Neural cell (in vitro differentiated cells): ENCODE data around the gene CD68. TPM values are rescaled to one million over a fixed set of nuclear protein-coding genes. Genes with fewer than 3 reads are reported as not detected.

Experiments used
- H2AFZ ChIP-seq: fragments of 200-600, 300-800 bp; sonication (generic), shearing (Covaris generic); 2 replicates; pipeline ENCODE4 v1.6.0; 2014; ENCODE audit warnings: low read depth, mild to moderate bottlenecking, antibody characterized with exemption, low read length, moderate library complexity
- H3F3A ChIP-seq: fragments of 200-600 bp; shearing (Covaris generic); 2 replicates; pipeline ENCODE4 v1.6.1; 2016; ENCODE audit warnings: mild to moderate bottlenecking, moderate library complexity, mixed read lengths, antibody characterized with exemption, low read length; ENCODE audit not compliant: insufficient read depth, poor library complexity, severe bottlenecking
- H3K27ac ChIP-seq: fragments of 200-600, 300-800 bp; sonication (generic), shearing (Covaris generic); 2 replicates; pipeline ENCODE4 v1.5.1; 2014; ENCODE audit warnings: mild to moderate bottlenecking, low read length, moderate library complexity
- H3K27me3 ChIP-seq: fragments of 300-800, 200-600 bp; sonication (generic), shearing (Covaris generic); 2 replicates; pipeline ENCODE4 v1.6.0; 2014; ENCODE audit warnings: mild to moderate bottlenecking, low read depth, low read length, moderate library complexity; ENCODE audit not compliant: insufficient read depth
- H3K36me3 ChIP-seq: fragments of 300-800, 200-600 bp; sonication (generic), shearing (Covaris generic); 2 replicates; pipeline ENCODE4 v1.5.1; 2014; ENCODE audit warnings: mild to moderate bottlenecking, antibody characterized with exemption, low read length, moderate library complexity; ENCODE audit not compliant: insufficient read depth
- H3K4me2 ChIP-seq: fragments of 300-800, 200-600 bp; sonication (generic), shearing (Covaris generic); 2 replicates; pipeline ENCODE4 v1.6.0; 2014; ENCODE audit warnings: mild to moderate bottlenecking, low read length
- H3K4me3 ChIP-seq: fragments of 300-800, 200-600 bp; sonication (generic), shearing (Covaris generic); 2 replicates; pipeline ENCODE4 v1.5.1; 2014; ENCODE audit warnings: mild to moderate bottlenecking, low read length, moderate library complexity
- H3K79me2 ChIP-seq: fragments of 200-600 bp; shearing (Covaris generic); replicated peaks from 2 replicates; pipeline ENCODE4 v1.6.0; 2014; ENCODE audit warnings: mild to moderate bottlenecking, low read length, moderate library complexity; ENCODE audit not compliant: insufficient read depth
- H3K9ac ChIP-seq: fragments of 300-800, 200-600 bp; sonication (generic), shearing (Covaris generic); 2 replicates; pipeline ENCODE4 v1.6.1; 2016; ENCODE audit warnings: mild to moderate bottlenecking, low read length, mixed read lengths
- H3K9me2 ChIP-seq: fragments of 200-600 bp; shearing (Covaris generic); 2 replicates; pipeline ENCODE4 v1.6.1; 2016; ENCODE audit warnings: mild to moderate bottlenecking, low read length, mixed read lengths; ENCODE audit not compliant: insufficient read depth
- H3K9me3 ChIP-seq: fragments of 200-600, 300-800 bp; sonication (generic), shearing (Covaris generic); 2 replicates; pipeline ENCODE4 v1.6.1; 2016; ENCODE audit warnings: mild to moderate bottlenecking, mixed run types, low read length, moderate library complexity, mixed read lengths
- H4K20me1 ChIP-seq: fragments of 200-600 bp; shearing (Covaris generic); 2 replicates; pipeline ENCODE4 v1.6.1; 2016; ENCODE audit warnings: mild to moderate bottlenecking, mixed run types; ENCODE audit not compliant: insufficient read depth
- EP300 ChIP-seq: fragments of 450-650 bp; conservative IDR thresholded peaks from 2 replicates; pipeline ENCODE4 v1.6.1; 2014; ENCODE audit warnings: antibody characterized with exemption, mild to moderate bottlenecking, moderate library complexity; ENCODE audit not compliant: poor library complexity, severe bottlenecking
- EZH2 ChIP-seq: fragments of 200-600, 300-800 bp; shearing (Covaris generic), sonication (generic); IDR thresholded peaks from 2 replicates; pipeline ENCODE4 v1.6.1; 2014; ENCODE audit warnings: antibody characterized with exemption, low read length, borderline replicate concordance, mild to moderate bottlenecking; ENCODE audit not compliant: insufficient read depth, poor library complexity, severe bottlenecking
- MXI1 ChIP-seq: fragments of 450-650 bp; conservative IDR thresholded peaks from 2 replicates; pipeline ENCODE4 v1.6.1; 2014; ENCODE audit warnings: antibody characterized with exemption, mild to moderate bottlenecking; ENCODE audit not compliant: poor library complexity, severe bottlenecking
- POLR2AphosphoS5 ChIP-seq: IDR thresholded peaks from 2 replicates; pipeline ENCODE4 v1.6.1; 2012
- RAD21 ChIP-seq: fragments of 450-650 bp; conservative IDR thresholded peaks from 2 replicates; pipeline ENCODE4 v1.6.1; 2014; ENCODE audit warnings: antibody characterized with exemption, mild to moderate bottlenecking, moderate library complexity
- SMC3 ChIP-seq: fragments of 450-650 bp; conservative IDR thresholded peaks from 2 replicates; pipeline ENCODE4 v1.6.1; 2014; ENCODE audit warnings: antibody characterized with exemption, mild to moderate bottlenecking, moderate library complexity; ENCODE audit not compliant: poor library complexity
- TAF1 ChIP-seq: IDR thresholded peaks from 2 replicates; pipeline ENCODE4 v1.6.1; 2012; ENCODE audit warnings: low read depth
- polyA plus RNA-seq: library from polyadenylated mRNA; depleted of rRNA; stranded (reverse); fragments of >200 nt; gene quantifications from 2 replicates; pipeline ENCODE4 v1.2.3, GENCODE V29; 2014
- TF ChIP-seq, protein P1 (sequence below): fragments of 450-650 bp; IDR thresholded peaks from 2 replicates; pipeline ENCODE4 v1.5.1; 2014; ENCODE audit warnings: antibody characterized with exemption, mild to moderate bottlenecking, moderate library complexity; ENCODE audit not compliant: poor library complexity, severe bottlenecking
- TF ChIP-seq, protein P2 (sequence below): IDR thresholded peaks from 2 replicates; pipeline ENCODE4 v1.6.1; 2012; ENCODE audit warnings: borderline replicate concordance

Gene CD68
- polyA plus RNA-seq, 1 donor from 2014 or later = not detected

DNA sequence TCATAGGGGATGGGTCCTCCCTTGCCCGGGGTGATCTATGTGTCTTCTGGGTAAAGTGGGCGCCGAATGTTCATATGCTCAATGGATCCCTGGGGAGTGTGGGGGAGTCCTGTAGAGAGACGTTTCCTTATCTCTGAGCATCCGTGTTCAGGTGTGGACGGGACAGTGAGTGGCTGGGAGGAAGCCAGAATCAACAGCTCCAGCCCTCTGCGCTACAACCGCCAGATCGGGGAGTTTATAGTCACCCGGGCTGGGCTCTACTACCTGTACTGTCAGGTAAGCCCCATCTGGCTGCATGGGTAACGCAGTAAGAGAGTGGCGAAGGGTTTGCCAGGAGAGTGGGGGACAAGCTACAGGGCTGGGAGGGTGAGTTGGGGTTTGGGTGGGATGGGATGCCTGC is 22.8 kb upstream of the CD68 start:
- Histone ChIP-seq H3K9me3 (no peaks in the 10 kb centered on the region), H3K36me3 (no peaks in the 10 kb centered on the region), H3K27ac (no peak overlapping the region), H4K20me1 (no peaks in the 10 kb centered on the region), H3K4me3 (no peak overlapping the region), H3F3A (no peaks in the 10 kb centered on the region), H3K79me2 (no peaks in the 10 kb centered on the region), H3K4me2 (no peak overlapping the region), H3K27me3 (no peaks in the 10 kb centered on the region), H3K9me2 (no peaks in the 10 kb centered on the region), H3K9ac (no peak overlapping the region), H2AFZ (no peak overlapping the region)
- TF ChIP-seq POLR2AphosphoS5 = no peak
- TF ChIP-seq MXI1 = no peak
- TF ChIP-seq, protein P1, sequence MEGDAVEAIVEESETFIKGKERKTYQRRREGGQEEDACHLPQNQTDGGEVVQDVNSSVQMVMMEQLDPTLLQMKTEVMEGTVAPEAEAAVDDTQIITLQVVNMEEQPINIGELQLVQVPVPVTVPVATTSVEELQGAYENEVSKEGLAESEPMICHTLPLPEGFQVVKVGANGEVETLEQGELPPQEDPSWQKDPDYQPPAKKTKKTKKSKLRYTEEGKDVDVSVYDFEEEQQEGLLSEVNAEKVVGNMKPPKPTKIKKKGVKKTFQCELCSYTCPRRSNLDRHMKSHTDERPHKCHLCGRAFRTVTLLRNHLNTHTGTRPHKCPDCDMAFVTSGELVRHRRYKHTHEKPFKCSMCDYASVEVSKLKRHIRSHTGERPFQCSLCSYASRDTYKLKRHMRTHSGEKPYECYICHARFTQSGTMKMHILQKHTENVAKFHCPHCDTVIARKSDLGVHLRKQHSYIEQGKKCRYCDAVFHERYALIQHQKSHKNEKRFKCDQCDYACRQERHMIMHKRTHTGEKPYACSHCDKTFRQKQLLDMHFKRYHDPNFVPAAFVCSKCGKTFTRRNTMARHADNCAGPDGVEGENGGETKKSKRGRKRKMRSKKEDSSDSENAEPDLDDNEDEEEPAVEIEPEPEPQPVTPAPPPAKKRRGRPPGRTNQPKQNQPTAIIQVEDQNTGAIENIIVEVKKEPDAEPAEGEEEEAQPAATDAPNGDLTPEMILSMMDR = no peak
- no peak for TF ChIP-seq RAD21
- TF ChIP-seq EZH2 = no peak
- TF ChIP-seq EP300 = no peak
- TF ChIP-seq, protein P2, sequence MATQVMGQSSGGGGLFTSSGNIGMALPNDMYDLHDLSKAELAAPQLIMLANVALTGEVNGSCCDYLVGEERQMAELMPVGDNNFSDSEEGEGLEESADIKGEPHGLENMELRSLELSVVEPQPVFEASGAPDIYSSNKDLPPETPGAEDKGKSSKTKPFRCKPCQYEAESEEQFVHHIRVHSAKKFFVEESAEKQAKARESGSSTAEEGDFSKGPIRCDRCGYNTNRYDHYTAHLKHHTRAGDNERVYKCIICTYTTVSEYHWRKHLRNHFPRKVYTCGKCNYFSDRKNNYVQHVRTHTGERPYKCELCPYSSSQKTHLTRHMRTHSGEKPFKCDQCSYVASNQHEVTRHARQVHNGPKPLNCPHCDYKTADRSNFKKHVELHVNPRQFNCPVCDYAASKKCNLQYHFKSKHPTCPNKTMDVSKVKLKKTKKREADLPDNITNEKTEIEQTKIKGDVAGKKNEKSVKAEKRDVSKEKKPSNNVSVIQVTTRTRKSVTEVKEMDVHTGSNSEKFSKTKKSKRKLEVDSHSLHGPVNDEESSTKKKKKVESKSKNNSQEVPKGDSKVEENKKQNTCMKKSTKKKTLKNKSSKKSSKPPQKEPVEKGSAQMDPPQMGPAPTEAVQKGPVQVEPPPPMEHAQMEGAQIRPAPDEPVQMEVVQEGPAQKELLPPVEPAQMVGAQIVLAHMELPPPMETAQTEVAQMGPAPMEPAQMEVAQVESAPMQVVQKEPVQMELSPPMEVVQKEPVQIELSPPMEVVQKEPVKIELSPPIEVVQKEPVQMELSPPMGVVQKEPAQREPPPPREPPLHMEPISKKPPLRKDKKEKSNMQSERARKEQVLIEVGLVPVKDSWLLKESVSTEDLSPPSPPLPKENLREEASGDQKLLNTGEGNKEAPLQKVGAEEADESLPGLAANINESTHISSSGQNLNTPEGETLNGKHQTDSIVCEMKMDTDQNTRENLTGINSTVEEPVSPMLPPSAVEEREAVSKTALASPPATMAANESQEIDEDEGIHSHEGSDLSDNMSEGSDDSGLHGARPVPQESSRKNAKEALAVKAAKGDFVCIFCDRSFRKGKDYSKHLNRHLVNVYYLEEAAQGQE = no peak
- TF ChIP-seq TAF1 = no peak
- TF ChIP-seq SMC3 = no peak

DNA sequence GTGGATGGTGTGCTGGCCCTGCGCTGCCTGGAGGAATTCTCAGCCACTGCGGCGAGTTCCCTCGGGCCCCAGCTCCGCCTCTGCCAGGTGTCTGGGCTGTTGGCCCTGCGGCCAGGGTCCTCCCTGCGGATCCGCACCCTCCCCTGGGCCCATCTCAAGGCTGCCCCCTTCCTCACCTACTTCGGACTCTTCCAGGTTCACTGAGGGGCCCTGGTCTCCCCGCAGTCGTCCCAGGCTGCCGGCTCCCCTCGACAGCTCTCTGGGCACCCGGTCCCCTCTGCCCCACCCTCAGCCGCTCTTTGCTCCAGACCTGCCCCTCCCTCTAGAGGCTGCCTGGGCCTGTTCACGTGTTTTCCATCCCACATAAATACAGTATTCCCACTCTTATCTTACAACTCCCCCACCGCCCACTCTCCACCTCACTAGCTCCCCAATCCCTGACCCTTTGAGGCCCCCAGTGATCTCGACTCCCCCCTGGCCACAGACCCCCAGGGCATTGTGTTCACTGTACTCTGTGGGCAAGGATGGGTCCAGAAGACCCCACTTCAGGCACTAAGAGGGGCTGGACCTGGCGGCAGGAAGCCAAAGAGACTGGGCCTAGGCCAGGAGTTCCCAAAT is 22.2 kb upstream of the CD68 start:
- no peak overlapping the region for H3K4me2 ChIP-seq
- no peak overlapping the region for H3K27ac ChIP-seq
- H3K9ac ChIP-seq = no peak overlapping the region
- no peak for TF ChIP-seq EZH2
- TF ChIP-seq TAF1 = no peak
- TF ChIP-seq, protein P1 = no peak
- no peaks in the 10 kb centered on the region for H3K9me2 ChIP-seq
- H3K36me3 ChIP-seq = no peaks in the 10 kb centered on the region
- H3F3A ChIP-seq = no peaks in the 10 kb centered on the region
- H3K27me3 ChIP-seq = no peaks in the 10 kb centered on the region
- no peaks in the 10 kb centered on the region for H4K20me1 ChIP-seq
- peaks cover 3% of the 10 kb centered on the region for H3K79me2 ChIP-seq
- H2AFZ ChIP-seq = no peak overlapping the region
- H3K9me3 ChIP-seq = no peaks in the 10 kb centered on the region
- no peak overlapping the region for H3K4me3 ChIP-seq
